Mucosa of descending colon (tissue), 3 donors: ENCODE results near the gene PRM2. TPM values are rescaled to one million over a fixed set of nuclear protein-coding genes. Genes with fewer than 3 reads are reported as not detected.

Experiments used
- ATAC-seq: fragments of 200-7000 bp; cut with Tn5 transposase; one replicate; pipeline ENCODE4 v1.9.1; 2020; ENCODE audit warnings: mild to moderate bottlenecking, moderate library complexity
- DNase-seq, 3 donors: peaks; one replicate each; pipeline ENCODE4 v3.0.0-alpha.2; 2020
- H3K36me3 ChIP-seq: fragments of 200-600 bp; one replicate; pipeline ENCODE4 v1.8.0; 2021; ENCODE audit warnings: low read depth, mild to moderate bottlenecking
- H3K4me1 ChIP-seq: fragments of 200-600 bp; one replicate; pipeline ENCODE4 v1.8.0; 2021; ENCODE audit warnings: low read depth, mild to moderate bottlenecking
- H3K4me3 ChIP-seq: fragments of 200-600 bp; one replicate; pipeline ENCODE4 v1.8.0; 2021; ENCODE audit warnings: mild to moderate bottlenecking
- H3K9me3 ChIP-seq: fragments of 200-600 bp; one replicate; pipeline ENCODE4 v1.8.0; 2021; ENCODE audit warnings: mild to moderate bottlenecking
- intact Hi-C, 2 donors: fragments of 100-400 bp; cut with DNase I in 1 of 2; cut with micrococcal nuclease in 1 of 2; formaldehyde crosslinking; loops; one replicate each; pipeline versions ENCODE4 v1.11.0 to v1.11.1; 2022; cut with DNase I, micrococcal nuclease
- total RNA-seq, 3 donors: library from RNA; stranded (reverse); fragmentation: NEBNext Ultra II Directional in 2 of 3; extraction: Animal tissue kit (Norgen Biotek cat#: 25700) in 2 of 3; gene quantifications; one replicate each; pipeline versions ENCODE4 v1.2.1 to v1.2.4, GENCODE V29; 2021 to 2023
- TF ChIP-seq, protein P1 (sequence below): fragments of 200-600 bp; IDR thresholded peaks from one replicate; pipeline ENCODE4 v1.8.0; 2022; ENCODE audit warnings: antibody characterized with exemption, mild to moderate bottlenecking
- donor health status: DM: no; HTN: no; CAD: no; lungs with moderate emphysema.
- donor health status: DM: no; HTN: no; CAD: no.
- donor health status: DM: no; HTN: yes; CAD: no.

PRM2 gene
- total RNA-seq, 3 donors from 2014 or later: not detected

GRCh38 chr16:11265124-11265523, 11.2 kb downstream of the PRM2 start:
- TF ChIP-seq, protein P1, sequence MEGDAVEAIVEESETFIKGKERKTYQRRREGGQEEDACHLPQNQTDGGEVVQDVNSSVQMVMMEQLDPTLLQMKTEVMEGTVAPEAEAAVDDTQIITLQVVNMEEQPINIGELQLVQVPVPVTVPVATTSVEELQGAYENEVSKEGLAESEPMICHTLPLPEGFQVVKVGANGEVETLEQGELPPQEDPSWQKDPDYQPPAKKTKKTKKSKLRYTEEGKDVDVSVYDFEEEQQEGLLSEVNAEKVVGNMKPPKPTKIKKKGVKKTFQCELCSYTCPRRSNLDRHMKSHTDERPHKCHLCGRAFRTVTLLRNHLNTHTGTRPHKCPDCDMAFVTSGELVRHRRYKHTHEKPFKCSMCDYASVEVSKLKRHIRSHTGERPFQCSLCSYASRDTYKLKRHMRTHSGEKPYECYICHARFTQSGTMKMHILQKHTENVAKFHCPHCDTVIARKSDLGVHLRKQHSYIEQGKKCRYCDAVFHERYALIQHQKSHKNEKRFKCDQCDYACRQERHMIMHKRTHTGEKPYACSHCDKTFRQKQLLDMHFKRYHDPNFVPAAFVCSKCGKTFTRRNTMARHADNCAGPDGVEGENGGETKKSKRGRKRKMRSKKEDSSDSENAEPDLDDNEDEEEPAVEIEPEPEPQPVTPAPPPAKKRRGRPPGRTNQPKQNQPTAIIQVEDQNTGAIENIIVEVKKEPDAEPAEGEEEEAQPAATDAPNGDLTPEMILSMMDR: no peak
- H3K4me1 ChIP-seq: peaks cover 22% of the 10 kb centered on the region
- ATAC-seq: no peak
- peak in 1 of 3 donors; percentile 4 for DNase-seq
- no peak overlapping the region for H3K4me3 ChIP-seq
- H3K9me3 ChIP-seq: no peaks in the 10 kb centered on the region
- no peaks in the 10 kb centered on the region for H3K36me3 ChIP-seq
- intact Hi-C loops: loop anchor here (10.0 kb wide), 2 partner anchors 80 to 90 kb away; partner anchors contain the start of gene RMI2 (in 1 of the 2)

- Histone ChIP-seq H3K4me3 (no peak overlapping the region), H3K4me1 (peaks cover 22% of the 10 kb centered on the region), H3K9me3 (no peaks in the 10 kb centered on the region), H3K36me3 (no peaks in the 10 kb centered on the region)
- ATAC-seq: peak; percentile 84
- no peak for DNase-seq
- TF ChIP-seq, protein P1: no peak
- intact Hi-C loops: loop anchor here (10.0 kb wide), 2 partner anchors 81 to 91 kb away; partner anchors contain the start of gene RMI2 (in 1 of the 2)
These were observed 12.0 kb downstream of the PRM2 start for GRCh38 chr16:11264155-11264832.

DNA sequence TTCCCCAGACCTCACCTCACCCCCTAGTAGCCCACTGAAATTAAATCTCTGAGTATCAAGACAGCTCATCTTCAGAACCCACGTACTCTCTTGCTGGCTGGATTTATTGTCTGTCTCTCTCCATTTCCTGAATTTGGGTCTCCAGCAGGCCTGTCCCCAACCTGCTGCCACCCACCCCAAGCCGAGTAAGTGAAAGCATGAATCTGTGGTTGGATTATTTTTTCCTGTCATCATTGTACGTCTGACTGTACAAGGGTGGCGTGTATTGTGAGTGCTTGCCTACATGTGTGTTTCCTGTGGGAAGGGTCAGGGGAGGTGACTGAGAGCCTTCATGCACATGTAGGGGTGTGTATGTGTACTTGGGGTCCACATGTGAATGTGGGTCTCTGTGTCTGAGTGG, 12.5 kb downstream of the PRM2 start:
- intact Hi-C loops: loop anchor here (10.0 kb wide), 2 partner anchors 81 to 91 kb away; partner anchors contain the start of gene RMI2 (in 1 of the 2)
- ATAC-seq: peak; percentile 13
- TF ChIP-seq, protein P1: no peak
- Histone ChIP-seq H3K4me1 (peaks cover 25% of the 10 kb centered on the region), H3K36me3 (no peaks in the 10 kb centered on the region), H3K9me3 (no peaks in the 10 kb centered on the region), H3K4me3 (no peak overlapping the region)
- DNase-seq: peak in 1 of 3 donors; percentile 20

GRCh38 chr16:11262915-11263314, 13.4 kb downstream of the PRM2 start:
- H3K9me3 ChIP-seq: no peaks in the 10 kb centered on the region
- H3K4me3 ChIP-seq: no peak overlapping the region
- DNase-seq (peak in 2 of 3 donors; percentile 51), ATAC-seq (peak; percentile 54)
- H3K4me1 ChIP-seq: peaks cover 27% of the 10 kb centered on the region
- TF ChIP-seq, protein P1: no peak
- H3K36me3 ChIP-seq: no peaks in the 10 kb centered on the region
- intact Hi-C loops: loop anchor here (10.0 kb wide), 2 partner anchors 82 to 92 kb away; partner anchors contain the start of gene RMI2 (in 1 of the 2)

- no peak for DNase-seq
- no peak for ATAC-seq
- TF ChIP-seq, protein P1: no peak
- peaks cover 36% of the 10 kb centered on the region for H3K4me1 ChIP-seq
- no peak overlapping the region for H3K4me3 ChIP-seq
- no peaks in the 10 kb centered on the region for H3K9me3 ChIP-seq
- intact Hi-C loops: loop anchor here (10.0 kb wide), 2 partner anchors 84 to 94 kb away; partner anchors contain the start of gene RMI2 (in 1 of the 2)
- no peaks in the 10 kb centered on the region for H3K36me3 ChIP-seq
These were observed 15.7 kb downstream of the PRM2 start for GRCh38 chr16:11260596-11260966.
